ENCODE measurements around the gene IFI27L2.
A peak's percentile ranks its signal among the peaks of the same experiment; 100 is the strongest.
"Not testable (repeated sequence)": the region's sequence is repeated elsewhere in the genome, so short reads cannot be mapped to it uniquely, and the experiment has no call there.

IFI27L2 gene, protein sequence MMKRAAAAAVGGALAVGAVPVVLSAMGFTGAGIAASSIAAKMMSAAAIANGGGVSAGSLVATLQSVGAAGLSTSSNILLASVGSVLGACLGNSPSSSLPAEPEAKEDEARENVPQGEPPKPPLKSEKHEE

DNA sequence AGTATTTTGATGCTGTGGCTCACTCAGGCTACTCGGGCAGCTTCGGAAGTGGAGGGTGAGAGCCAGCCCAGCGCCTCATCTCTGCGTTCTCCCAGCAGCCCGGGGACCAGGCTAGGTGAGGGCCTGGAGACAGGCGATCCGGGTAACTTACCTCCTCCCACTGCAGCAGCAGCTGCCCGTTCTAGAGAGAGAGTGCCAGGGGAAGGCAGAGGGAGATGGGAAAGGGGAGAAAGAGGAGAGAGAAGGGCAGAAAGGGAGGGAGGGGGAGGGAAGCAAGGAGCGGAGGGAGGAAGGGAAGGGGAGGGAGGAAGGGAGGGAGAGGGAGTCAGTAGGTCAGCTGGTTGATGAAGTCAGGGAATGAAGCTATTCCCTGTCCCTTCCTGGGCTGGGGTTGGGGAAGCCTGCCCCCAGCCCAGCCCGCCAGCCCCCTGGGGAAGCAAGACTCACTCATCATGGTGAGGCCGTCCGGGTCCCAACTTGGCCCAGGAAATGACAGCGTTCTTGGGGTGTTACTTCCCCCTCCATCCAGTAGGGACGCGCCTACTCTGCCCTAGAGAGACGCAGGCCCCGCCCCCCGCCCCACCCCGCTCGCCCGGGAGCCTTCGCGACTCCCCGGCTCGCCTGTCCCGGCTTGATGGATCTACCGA is at the start of gene IFI27L2:
Gene IFI27L2 (minus strand): TSS at position 494 of the 647 bp plus-strand sequence. CDS start 40 bp downstream, at position 454.
- DNase-seq (ENCODE audit: low read depth) = peak; percentile 34

DNA sequence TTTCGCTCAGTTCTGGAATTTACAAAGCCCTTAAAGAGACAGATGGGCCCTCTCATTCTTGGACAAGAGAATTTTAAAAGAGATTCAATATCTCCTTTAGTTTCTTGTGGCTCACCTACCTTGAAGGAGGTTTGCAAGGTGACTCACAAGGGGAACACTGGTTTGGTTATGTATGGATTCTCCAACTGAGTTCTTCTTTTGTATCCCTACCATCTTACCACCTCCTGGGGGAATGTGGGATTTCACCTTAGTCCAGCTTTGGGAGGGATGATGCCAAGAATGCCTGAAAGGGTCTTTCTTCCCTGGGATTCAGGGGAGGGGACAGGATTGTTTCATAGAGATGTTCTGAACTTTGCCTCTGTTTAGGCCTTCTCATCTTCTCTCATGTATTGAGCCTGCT is 48.4 kb upstream of the IFI27L2 start:
- DNase-seq (ENCODE audit: low read depth) = no peak

DNA sequence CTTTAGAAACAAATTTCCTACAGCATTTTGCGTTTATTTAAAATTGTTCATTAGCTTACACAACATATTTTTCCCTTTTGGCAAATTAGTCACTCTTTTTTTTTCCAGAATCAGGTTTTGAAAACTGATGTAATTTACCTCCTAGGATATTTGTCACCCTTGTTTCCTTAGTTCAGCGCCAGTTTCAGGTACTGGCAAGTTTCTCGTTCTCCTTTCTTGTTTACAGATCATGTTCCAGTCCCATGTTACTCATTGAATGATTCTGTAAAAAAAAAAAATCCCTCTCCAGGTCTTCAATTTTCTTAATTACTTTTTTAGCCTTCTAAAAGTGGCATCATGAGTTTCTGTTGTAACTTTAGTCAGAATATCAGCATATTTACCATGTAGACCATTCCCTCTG is 47.4 kb upstream of the IFI27L2 start:
- DNase-seq (ENCODE audit: low read depth) = no peak

DNA sequence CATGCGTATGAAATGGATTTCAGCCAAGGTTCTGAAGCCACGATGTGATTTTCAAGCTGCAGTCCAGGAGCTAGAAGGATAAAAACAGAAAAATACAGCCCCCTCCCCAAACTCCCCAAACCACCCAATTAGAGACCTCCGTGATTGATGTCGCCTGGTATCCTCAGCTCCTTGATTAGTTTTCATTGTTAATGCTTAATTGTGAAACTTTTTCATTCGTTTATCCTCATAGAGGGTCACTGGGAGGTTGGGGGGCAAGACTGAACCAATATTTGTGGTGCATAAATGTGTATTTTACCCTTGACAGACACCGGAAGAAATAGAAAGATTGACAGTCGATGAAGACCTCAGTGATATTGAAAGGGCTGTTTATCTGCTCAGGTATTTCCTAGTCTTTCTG is 46.3 kb upstream of the IFI27L2 start:
- no peak for DNase-seq (ENCODE audit: low read depth)

GRCh38 chr14:94175011-94175745 is 45.8 kb upstream of the IFI27L2 start:
- no peak for DNase-seq (ENCODE audit: low read depth)

- no peak for DNase-seq (ENCODE audit: low read depth)
Observed at GRCh38 chr14:94174604-94175010, 45.2 kb upstream of the IFI27L2 start.

DNA sequence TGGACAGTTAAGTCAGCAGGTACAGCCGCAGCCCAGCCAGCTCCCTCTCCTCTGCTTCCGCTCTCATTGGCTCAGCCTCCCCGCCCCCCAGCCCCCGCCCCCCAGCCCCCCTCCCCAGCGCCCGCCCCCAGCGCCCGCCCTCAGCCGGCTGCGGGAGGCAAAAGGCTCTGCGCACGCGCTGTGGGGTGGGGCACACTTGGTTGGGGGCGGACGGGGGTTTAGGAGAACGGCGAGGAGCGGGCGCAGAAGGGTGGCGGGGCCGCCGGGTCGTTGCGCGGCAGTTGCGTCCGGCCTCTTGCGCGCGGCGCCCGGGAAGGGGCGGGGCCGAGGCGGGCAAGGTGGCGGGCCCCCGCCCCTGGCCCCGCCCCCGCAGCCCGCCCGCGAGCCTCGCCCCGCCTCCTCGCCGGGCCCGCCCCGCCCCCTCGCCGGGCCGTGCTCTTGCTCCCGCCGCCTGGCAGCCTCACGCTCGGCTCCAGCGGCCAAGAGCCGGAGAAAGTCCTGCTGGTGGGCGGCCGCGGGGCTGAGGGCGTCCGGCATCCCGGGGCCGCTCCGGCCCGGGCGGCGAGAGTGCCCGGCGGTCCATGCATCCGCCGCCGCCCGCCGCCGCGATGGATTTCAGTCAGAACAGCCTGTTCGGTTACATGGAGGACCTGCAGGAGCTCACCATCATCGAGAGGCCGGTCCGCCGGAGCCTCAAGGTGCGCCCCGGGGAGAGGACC is 44.6 kb upstream of the IFI27L2 start, which contains the start of gene PPP4R4:
Gene PPP4R4 (plus strand): TSS at position 438 of the 719 bp plus-strand sequence. CDS start 144 bp downstream, at position 582.
- peak; percentile 46 for DNase-seq (ENCODE audit: low read depth)

GRCh38 chr14:94173471-94173884 is 44.1 kb upstream of the IFI27L2 start:
- no peak for DNase-seq (ENCODE audit: low read depth)

GRCh38 chr14:94172545-94172944 is 43.1 kb upstream of the IFI27L2 start:
- no peak for DNase-seq (ENCODE audit: low read depth)

- no peak for DNase-seq (ENCODE audit: low read depth)
Observed at GRCh38 chr14:94171208-94171607, 41.8 kb upstream of the IFI27L2 start.

GRCh38 chr14:94170136-94170535 is 40.7 kb upstream of the IFI27L2 start:
- DNase-seq (ENCODE audit: low read depth) = no peak

GRCh38 chr14:94165744-94166143 is 36.3 kb upstream of the IFI27L2 start:
- no peak for DNase-seq (ENCODE audit: low read depth)

DNA sequence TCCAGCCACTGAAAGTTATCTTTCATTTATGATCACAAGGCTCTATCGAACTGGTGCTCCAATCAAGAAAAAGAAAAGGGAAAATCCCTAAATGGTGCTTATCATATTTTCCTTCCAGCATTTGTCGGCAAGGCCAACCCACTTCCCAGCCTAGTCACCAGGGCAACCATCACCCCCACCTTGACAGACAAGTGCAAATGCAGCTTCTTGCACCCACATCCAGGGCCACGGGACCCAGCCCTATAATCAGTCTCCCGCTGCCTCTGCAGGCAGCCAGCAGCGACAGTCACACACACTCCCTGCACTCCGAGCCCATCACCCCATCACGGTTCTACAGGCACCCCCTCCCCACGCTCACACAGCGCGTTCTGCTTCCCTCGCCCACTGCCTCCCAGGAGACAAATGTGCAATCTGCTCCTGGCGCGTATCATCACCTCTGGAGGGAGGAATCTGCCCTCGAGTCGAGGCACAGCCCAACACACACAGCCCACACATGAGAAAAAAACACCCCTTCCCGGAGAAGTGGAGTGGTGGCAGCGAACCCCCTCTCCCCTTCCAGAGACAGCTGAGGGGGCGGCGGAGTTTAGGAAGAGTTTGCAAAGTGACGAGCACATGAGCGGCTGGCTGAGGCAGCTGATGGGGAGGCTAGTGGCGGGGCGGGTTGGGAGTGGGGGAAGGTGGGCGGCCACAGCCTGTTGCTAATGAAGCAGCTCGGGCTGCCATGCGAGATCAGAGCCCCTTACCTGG is 35.5 kb upstream of the IFI27L2 start:
- no peak for DNase-seq (ENCODE audit: low read depth)

GRCh38 chr14:94163796-94164195 is 34.4 kb upstream of the IFI27L2 start:
- DNase-seq (ENCODE audit: low read depth) = no peak

GRCh38 chr14:94162466-94162865 is 33.1 kb upstream of the IFI27L2 start:
- DNase-seq (ENCODE audit: low read depth) = no peak

DNA sequence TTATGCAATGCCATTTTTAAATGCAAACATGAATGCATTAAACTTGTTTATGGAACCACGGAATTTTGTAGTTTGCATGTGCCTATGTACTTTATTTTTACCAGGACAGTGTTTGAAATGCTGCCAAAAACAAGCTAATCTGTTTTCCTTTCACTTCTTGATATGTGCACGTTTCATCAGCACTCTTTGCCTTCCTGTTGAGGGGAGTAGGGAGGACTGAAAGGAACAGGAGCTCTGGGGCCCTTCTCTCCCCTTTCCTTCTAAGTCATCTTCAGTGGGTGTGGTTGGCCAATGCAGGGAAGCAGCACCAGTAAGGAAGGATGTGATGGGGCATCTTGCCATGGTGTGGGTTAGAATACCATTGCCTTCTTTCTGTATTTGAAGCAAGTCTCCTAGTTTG is 32.6 kb upstream of the IFI27L2 start:
- no peak for DNase-seq (ENCODE audit: low read depth)

- DNase-seq (ENCODE audit: low read depth) = no peak
Observed at GRCh38 chr14:94161058-94161457, 31.7 kb upstream of the IFI27L2 start.

GRCh38 chr14:94158239-94158883 is 29.0 kb upstream of the IFI27L2 start:
- no peak for DNase-seq (ENCODE audit: low read depth)

- no peak for DNase-seq (ENCODE audit: low read depth)
Observed at GRCh38 chr14:94157197-94157596, 27.8 kb upstream of the IFI27L2 start.

- not testable (repeated sequence) for DNase-seq (ENCODE audit: low read depth)
Observed at GRCh38 chr14:94156143-94156542, 26.7 kb upstream of the IFI27L2 start.

DNA sequence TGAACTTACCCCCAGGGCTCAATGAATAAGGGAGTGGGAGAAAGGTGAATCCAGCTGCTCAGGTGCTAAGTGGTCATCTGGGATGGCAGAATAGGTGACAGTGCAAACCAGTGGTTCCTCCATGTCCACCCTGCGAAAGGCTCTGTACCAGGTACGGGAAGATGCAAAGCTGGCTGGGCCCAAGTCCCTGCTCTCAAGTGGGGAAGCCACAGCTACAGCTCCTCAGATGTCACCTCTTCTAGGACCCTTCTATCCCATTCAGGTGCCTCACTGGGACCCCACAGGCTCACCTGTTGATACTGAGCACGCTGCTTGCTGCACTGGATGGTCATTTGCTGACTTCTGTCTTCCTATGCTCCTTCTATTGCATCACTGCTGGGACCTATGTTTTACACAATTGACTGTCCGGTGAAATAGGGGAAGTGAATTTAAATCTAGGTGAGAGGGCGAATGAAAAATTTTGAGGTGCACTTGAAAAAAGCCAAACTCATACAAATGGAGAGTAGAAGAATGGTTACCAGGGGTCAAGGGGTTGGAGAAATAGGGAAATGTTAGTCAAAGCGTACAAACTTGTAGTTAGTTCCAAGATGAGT is 24.4 kb upstream of the IFI27L2 start:
- DNase-seq (ENCODE audit: low read depth) = no peak

Data from stimulated activated CD8-positive, alpha-beta memory T cell treated with anti-CD3 and anti-CD28 coated beads, Interleukin-15, amount 100 ng/mL, for 1 hour (primary cell).